K562 (cell line): ENCODE measurements around the gene STIM1. TPM values are rescaled to one million over a fixed set of nuclear protein-coding genes. Genes with fewer than 3 reads are reported as not detected.

Experiments used
- ATAC-seq: fragments of 200-7000 bp; cut with Tn5 transposase; 3 replicates; pipeline ENCODE4 v1.9.1; 2020; ENCODE audit warnings: moderate library complexity
- BruUV-seq: library from RNA; stranded (reverse); fragments of 400-500 nt; replicated peaks from 2 replicates; lab custom pipeline; 2021; lab: Mats Ljungman, UMichigan
- CTCF ChIA-PET: fragments of 300-600 bp; formaldehyde crosslinking; extraction: SDS; loops from one replicate; lab custom pipeline; 2021; ENCODE audit warnings: low intra/inter-chr PET ratio; lab: Yijun Ruan, JAX
- POLR2A ChIA-PET: fragments of 300-600, 350-650 bp; sonication (Branson Sonifier 250); formaldehyde crosslinking; extraction: SDS; loops from one replicate; lab custom pipeline; 2021; ENCODE audit warnings: antibody characterized with exemption, inconsistent platforms; lab: Yijun Ruan, JAX
- DNase-seq, 4 experiments: peaks; one replicate each; pipeline versions ENCODE4 v3.0.0 to v3.0.0-alpha.2; 2011 to 2018; ENCODE audit warnings: low spot score in 3 of 4, mixed read lengths in 3 of 4; ENCODE audit errors: extremely low read depth in 1 of 4
- FAIRE-seq: peaks from 2 replicates; lab custom pipeline; 2011; peaks lifted over from hg19 to GRCh38; lab: Jason Lieb, UNC
- H2AFZ ChIP-seq: 2 replicates; pipeline ENCODE4 v1.6.0; 2011; ENCODE audit warnings: low read depth, low read length, control low read depth, inconsistent platforms
- H3K27ac ChIP-seq: fragments of 200-600 bp; 3 replicates; pipeline ENCODE4 v1.8.0; 2011; ENCODE audit warnings: low read depth, mild to moderate bottlenecking, control low read depth, inconsistent platforms, low read length, moderate library complexity, mixed read lengths; ENCODE audit errors: extremely low read depth
- H3K27me3 ChIP-seq, 2 experiments: fragments of 300-600 bp in 1 of 2; 2 replicates in 1 of 2; 3 replicates in 1 of 2; pipeline versions ENCODE4 v1.6.0 to v1.8.0; 2011; ENCODE audit warnings: inconsistent platforms in 2 of 2, low read length in 2 of 2, mild to moderate bottlenecking in 1 of 2, mixed read lengths in 1 of 2, moderate library complexity in 1 of 2; ENCODE audit not compliant: control insufficient read depth in 2 of 2, insufficient read depth in 2 of 2
- H3K36me3 ChIP-seq: fragments of 300-600 bp; 3 replicates; pipeline ENCODE4 v1.8.0; 2011; ENCODE audit warnings: mild to moderate bottlenecking, low read length, inconsistent platforms; ENCODE audit not compliant: control insufficient read depth, insufficient read depth
- H3K4me1 ChIP-seq, 2 experiments: fragments of 200-600 bp in 1 of 2; replicated peaks in 1 of 2; 2 replicates in 1 of 2; 3 replicates in 1 of 2; pipeline versions ENCODE4 v1.5.1 to v1.8.0; 2011; ENCODE audit warnings: inconsistent platforms in 2 of 2, low read length in 2 of 2, mild to moderate bottlenecking in 1 of 2, mixed read lengths in 1 of 2, moderate library complexity in 1 of 2; ENCODE audit not compliant: control insufficient read depth in 2 of 2, insufficient read depth in 2 of 2
- H3K4me2 ChIP-seq: 2 replicates; pipeline ENCODE4 v1.6.1; 2011; ENCODE audit warnings: low read length, control low read depth, inconsistent platforms, mixed read lengths; ENCODE audit not compliant: insufficient read depth
- H3K4me3 ChIP-seq: fragments of 200-600 bp; sonication (generic), shearing (Covaris generic); 2 replicates; pipeline ENCODE4 v1.5.1; 2016; ENCODE audit warnings: control low read depth, inconsistent platforms
- H3K79me2 ChIP-seq: fragments of 200-600 bp; 3 replicates; pipeline ENCODE4 v1.8.0; 2011; ENCODE audit warnings: low read length, inconsistent platforms; ENCODE audit not compliant: control insufficient read depth, insufficient read depth
- H3K9ac ChIP-seq, 2 experiments: 2 replicates each; pipeline versions ENCODE4 v1.6.0 to v1.6.1; 2011; ENCODE audit warnings: low read depth in 2 of 2, low read length in 2 of 2, control low read depth in 1 of 2, inconsistent platforms in 1 of 2, mild to moderate bottlenecking in 1 of 2, mixed read lengths in 1 of 2; ENCODE audit not compliant: insufficient read depth in 1 of 2
- H3K9me1 ChIP-seq: one replicate; pipeline ENCODE4 v1.6.0; 2011; ENCODE audit warnings: inconsistent platforms, mild to moderate bottlenecking, low read length, moderate library complexity; ENCODE audit not compliant: control insufficient read depth, insufficient read depth
- H3K9me3 ChIP-seq: replicated peaks from 2 replicates; pipeline ENCODE4 v1.5.1; 2011; ENCODE audit warnings: low read depth, low read length, inconsistent platforms; ENCODE audit not compliant: control insufficient read depth, insufficient read depth
- H4K20me1 ChIP-seq: replicated peaks from 2 replicates; pipeline ENCODE4 v1.6.1; 2011; ENCODE audit warnings: low read length, inconsistent platforms, mixed read lengths; ENCODE audit not compliant: control insufficient read depth, insufficient read depth
- ELF4 ChIP-seq: fragments of 450-650 bp; formaldehyde crosslinking; IDR thresholded peaks from 2 replicates; pipeline ENCODE4 v1.4.0; 2022; ENCODE audit warnings: missing genetic modification characterization
- JUNB ChIP-seq: fragments of 450-650 bp; formaldehyde crosslinking; conservative IDR thresholded peaks from 2 replicates; pipeline ENCODE4 v1.4.0; 2020; ENCODE audit warnings: mild to moderate bottlenecking
- MYBL2 ChIP-seq, 2 experiments: fragments of 450-650 bp in 1 of 2; sonication (generic) in 1 of 2; formaldehyde crosslinking in 1 of 2; IDR thresholded peaks; 2 replicates each; pipeline versions ENCODE4 v1.6.1 to v1.8.1; 2017 to 2022; ENCODE audit warnings: borderline replicate concordance in 1 of 2, inconsistent platforms in 1 of 2, low read depth in 1 of 2, mild to moderate bottlenecking in 1 of 2, missing genetic modification reagents in 1 of 2, moderate library complexity in 1 of 2
- POLR3G ChIP-seq: IDR thresholded peaks from 2 replicates; pipeline ENCODE4 v1.6.1; 2011; ENCODE audit not compliant: insufficient read length, insufficient replicate concordance; ENCODE audit errors: extremely low read depth
- PRMT5 ChIP-seq: sonication (generic); formaldehyde crosslinking; IDR thresholded peaks from 2 replicates; pipeline ENCODE4 v1.5.0; 2020; ENCODE audit warnings: missing genetic modification reagents
- SMC3 ChIP-seq: conservative IDR thresholded peaks from 2 replicates; pipeline ENCODE4 v1.6.1; 2011; ENCODE audit warnings: low read depth, low read length, improper control_type of control experiment; ENCODE audit not compliant: insufficient read depth
- TRIM28 ChIP-seq: fragments of 450-650 bp; IDR thresholded peaks from 2 replicates; pipeline ENCODE4 v1.6.1; 2017
- ZNF121 ChIP-seq: sonication (generic); formaldehyde crosslinking; conservative IDR thresholded peaks from 2 replicates; pipeline ENCODE4 v1.8.0; 2022; ENCODE audit warnings: missing genetic modification reagents
- whole genome bisulfite sequencing: fragments of 100-300 bp; shearing (Covaris generic); methylation state at CpG from one replicate; pipeline ENCODE4 v1.1.6; 2016; ENCODE audit warnings: low coverage, mixed read lengths; ENCODE audit not compliant: insufficient coverage; ENCODE audit errors: missing lambda C conversion rate; 5-methylcytosine and 5-hydroxymethylcytosine counted together
- in situ Hi-C: fragments of 300-500 bp; cut with MboI; formaldehyde crosslinking; loops from 4 replicates; pipeline ENCODE4 v1.15.0; 2018; ENCODE audit warnings: inconsistent platforms, mixed read lengths
- intact Hi-C: fragments of 100-400 bp; cut with micrococcal nuclease; formaldehyde crosslinking; loops from 2 replicates; pipeline ENCODE4 v1.14.2; 2022
- polyA plus RNA-seq, 8 experiments: library from polyadenylated mRNA; depleted of rRNA in 4 of 8; stranded (reverse) in 5 of 8; unstranded in 3 of 8; fragments of >200 nt; fragmentation: Nextera tagmentation in 2 of 8; fragmentation: Illumina TruSeq in 1 of 8; extraction: Ambion mirVana in 2 of 8; extraction: Trizol in 1 of 8; gene quantifications; 2 replicates each; pipeline versions ENCODE4 v1.2.1 to v1.2.3, GENCODE V29; 2011 to 2014; ENCODE audit warnings: inconsistent platforms in 1 of 8, missing spikeins in 1 of 8
- total RNA-seq, 7 experiments: library from RNA; depleted of rRNA in 6 of 7; stranded (reverse); fragments of >200 nt in 6 of 7; fragmentation: Illumina TruSeq in 2 of 7; extraction: Trizol in 2 of 7; gene quantifications; 2 replicates each; pipeline versions ENCODE4 v1.2.1 to v1.2.3, GENCODE V29; 2011 to 2021; ENCODE audit warnings: low replicate concordance in 1 of 7
- TF ChIP-seq, protein P1 (sequence below): sonication (generic); formaldehyde crosslinking; IDR thresholded peaks from 2 replicates; pipeline ENCODE4 v1.5.0; 2020; ENCODE audit warnings: missing genetic modification reagents
- TF ChIP-seq, protein P2 (sequence below): fragments of 250-450 bp; sonication (Bioruptor Pico); IDR thresholded peaks from 2 replicates; pipeline ENCODE4 v1.8.0; 2022; ENCODE audit warnings: moderate library complexity, mild to moderate bottlenecking, inconsistent platforms

The STIM1 gene
- total and polyA plus RNA-seq, 9 of the 15 experiments (the other 6 are each of a cell fraction or from before 2014, with no cell fraction given), result 7.7 to 50.5 (median 22.5) TPM

DNA sequence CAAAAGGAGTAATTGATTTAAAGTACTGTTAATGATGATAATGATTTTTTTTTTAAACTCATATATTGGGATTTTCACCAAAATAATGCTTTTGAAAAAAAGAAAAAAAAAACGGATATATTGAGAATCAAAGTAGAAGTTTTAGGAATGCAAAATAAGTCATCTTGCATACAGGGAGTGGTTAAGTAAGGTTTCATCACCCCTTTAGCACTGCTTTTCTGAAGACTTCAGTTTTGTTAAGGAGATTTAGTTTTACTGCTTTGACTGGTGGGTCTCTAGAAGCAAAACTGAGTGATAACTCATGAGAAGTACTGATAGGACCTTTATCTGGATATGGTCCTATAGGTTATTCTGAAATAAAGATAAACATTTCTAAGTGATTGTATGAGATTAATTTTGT is 283.0 kb downstream of the STIM1 start:
- ATAC-seq (no peak), DNase-seq (no peak), FAIRE-seq (no peak)
- intact Hi-C loops (no loop called here), in situ Hi-C loops (no loop called here)
- peaks cover 77% of the 10 kb centered on the region for H3K36me3 ChIP-seq
- H3K9me1 ChIP-seq, result no peaks in the 10 kb centered on the region
- CTCF ChIA-PET, result no interaction called here
- no peaks in the 10 kb centered on the region for H3K79me2 ChIP-seq
- H4K20me1 ChIP-seq, result no peaks in the 10 kb centered on the region
- no peaks in the 10 kb centered on the region for H3K4me1 ChIP-seq
- H2AFZ ChIP-seq, result no peak overlapping the region
- WGBS, result 89% methylated on average over 1 of the region's 1 CpG
- no peaks in the 10 kb centered on the region for H3K27me3 ChIP-seq
- no peak overlapping the region for H3K27ac ChIP-seq
- H3K4me3 ChIP-seq, result no peak overlapping the region
- H3K9ac ChIP-seq, result no peak overlapping the region
- H3K9me3 ChIP-seq, result peaks cover 18% of the 10 kb centered on the region
- no peak overlapping the region for H3K4me2 ChIP-seq
- TF ChIP-seq JUNB (CRISPR knock-in tag), result no peak
- TF ChIP-seq PRMT5 (CRISPR knock-in tag), result no peak
- TF ChIP-seq ZNF121 (CRISPR knock-in tag), result no peak
- TF ChIP-seq SMC3, result no peak
- no peak for TF ChIP-seq ELF4 (CRISPR knock-in tag)
- no TSS peak for BruUV-seq
- POLR2A ChIA-PET, result no interaction called here

DNA sequence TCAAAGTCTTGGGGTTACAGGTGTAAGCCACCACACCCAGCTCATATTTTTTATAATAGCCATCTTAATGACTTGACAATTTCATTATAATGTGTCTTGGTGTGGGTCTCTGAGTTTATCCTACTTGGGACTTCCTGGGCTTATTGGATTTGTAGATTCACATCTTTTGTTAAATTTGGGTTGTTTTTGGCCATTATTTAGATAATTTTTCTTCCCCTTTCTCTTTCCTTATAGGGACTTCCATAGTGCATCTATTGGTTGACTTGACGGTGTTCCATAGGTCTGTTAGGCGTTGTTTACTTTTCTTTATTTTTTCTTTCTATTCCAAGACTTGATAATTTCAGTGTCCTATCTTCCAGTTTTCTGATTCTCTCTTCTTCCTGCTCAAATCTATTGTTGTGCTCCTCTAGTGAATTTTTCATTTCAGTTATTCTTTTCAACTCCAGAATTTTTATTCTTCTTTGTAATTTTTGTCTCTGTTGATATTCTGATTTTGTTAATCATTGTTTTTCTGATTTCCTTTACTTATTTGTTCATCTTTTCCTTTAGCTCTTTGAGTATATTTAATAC is 284.7 kb downstream of the STIM1 start:
- Histone ChIP-seq H4K20me1 (no peaks in the 10 kb centered on the region), H3K27me3 (no peaks in the 10 kb centered on the region), H3K36me3 (peaks cover 66% of the 10 kb centered on the region), H3K4me1 (peaks cover 7 to 9% of the 10 kb centered on the region in 2 experiments; a peak in 4 of 5 replicates), H3K9ac (no peak overlapping the region), H3K4me2 (no peak overlapping the region), H3K9me1 (no peaks in the 10 kb centered on the region), H3K4me3 (no peak overlapping the region), H3K9me3 (peaks cover 18% of the 10 kb centered on the region), H3K79me2 (no peaks in the 10 kb centered on the region), H3K27ac (no peak overlapping the region), H2AFZ (no peak overlapping the region)
- 94% methylated on average over 2 of the region's 2 CpGs for WGBS
- intact Hi-C loops, result no loop called here
- no peak for DNase-seq
- ATAC-seq, result no peak
- FAIRE-seq, result no peak
- in situ Hi-C loops, result no loop called here
- POLR2A ChIA-PET, result no interaction called here
- no TSS peak for BruUV-seq
- CTCF ChIA-PET, result interaction anchor here (0.7 kb wide), 1 partner anchor 315 kb away, joined by 4 read pairs; no protein-coding TSS in a partner anchor
- TF ChIP-seq POLR3G (no peak), MYBL2 (IDR thresholded peaks at IDR 0.05; ENCODE audit: low read depth) (no peak), MYBL2 (CRISPR knock-in tag; IDR thresholded peaks at IDR 0.05; ENCODE audit: borderline replicate concordance) (no peak), TRIM28 (peak; percentile 99)
- TF ChIP-seq, protein P1, sequence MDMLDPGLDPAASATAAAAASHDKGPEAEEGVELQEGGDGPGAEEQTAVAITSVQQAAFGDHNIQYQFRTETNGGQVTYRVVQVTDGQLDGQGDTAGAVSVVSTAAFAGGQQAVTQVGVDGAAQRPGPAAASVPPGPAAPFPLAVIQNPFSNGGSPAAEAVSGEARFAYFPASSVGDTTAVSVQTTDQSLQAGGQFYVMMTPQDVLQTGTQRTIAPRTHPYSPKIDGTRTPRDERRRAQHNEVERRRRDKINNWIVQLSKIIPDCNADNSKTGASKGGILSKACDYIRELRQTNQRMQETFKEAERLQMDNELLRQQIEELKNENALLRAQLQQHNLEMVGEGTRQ (CRISPR knock-in tag), result no peak
- TF ChIP-seq, protein P2, sequence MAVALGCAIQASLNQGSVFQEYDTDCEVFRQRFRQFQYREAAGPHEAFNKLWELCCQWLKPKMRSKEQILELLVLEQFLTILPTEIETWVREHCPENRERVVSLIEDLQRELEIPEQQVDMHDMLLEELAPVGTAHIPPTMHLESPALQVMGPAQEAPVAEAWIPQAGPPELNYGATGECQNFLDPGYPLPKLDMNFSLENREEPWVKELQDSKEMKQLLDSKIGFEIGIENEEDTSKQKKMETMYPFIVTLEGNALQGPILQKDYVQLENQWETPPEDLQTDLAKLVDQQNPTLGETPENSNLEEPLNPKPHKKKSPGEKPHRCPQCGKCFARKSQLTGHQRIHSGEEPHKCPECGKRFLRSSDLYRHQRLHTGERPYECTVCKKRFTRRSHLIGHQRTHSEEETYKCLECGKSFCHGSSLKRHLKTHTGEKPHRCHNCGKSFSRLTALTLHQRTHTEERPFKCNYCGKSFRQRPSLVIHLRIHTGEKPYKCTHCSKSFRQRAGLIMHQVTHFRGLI (CRISPR knock-in tag), result no peak
